ENCODE measurements around the gene FLRT3.

FLRT3 gene

GRCh38 chr20:14337400-14338171 is at the start of gene FLRT3:
TSS of gene FLRT3 (minus strand) at chr20:14337612. CDS start at chr20:14327506, 10,106 bp downstream.
- DNase-seq (ENCODE audit: low read depth in 3 of 3, low spot score in 1 of 3): no peak

- DNase-seq (ENCODE audit: low read depth in 3 of 3, low spot score in 1 of 3): no peak
These were observed 49.3 kb upstream of the FLRT3 start for GRCh38 chr20:14386726-14387125.

- no peak for DNase-seq (ENCODE audit: low read depth in 3 of 3, low spot score in 1 of 3)
These were observed 47.8 kb upstream of the FLRT3 start for GRCh38 chr20:14385176-14385740.

- DNase-seq (ENCODE audit: low read depth in 3 of 3, low spot score in 1 of 3): no peak
These were observed 47.2 kb upstream of the FLRT3 start for GRCh38 chr20:14384416-14385175.

- DNase-seq (ENCODE audit: low read depth in 3 of 3, low spot score in 1 of 3): no peak
These were observed 45.9 kb upstream of the FLRT3 start for GRCh38 chr20:14383335-14383734.

GRCh38 chr20:14378326-14378725 is 40.9 kb upstream of the FLRT3 start:
- no peak for DNase-seq (ENCODE audit: low read depth in 3 of 3, low spot score in 1 of 3)

GRCh38 chr20:14375416-14375985 is 38.1 kb upstream of the FLRT3 start:
- no peak for DNase-seq (ENCODE audit: low read depth in 3 of 3, low spot score in 1 of 3)

GRCh38 chr20:14374196-14374595 is 36.8 kb upstream of the FLRT3 start:
- DNase-seq (ENCODE audit: low read depth in 3 of 3, low spot score in 1 of 3): no peak

- DNase-seq (ENCODE audit: low read depth in 3 of 3, low spot score in 1 of 3): no peak
These were observed 24.3 kb upstream of the FLRT3 start for GRCh38 chr20:14361509-14362345.

- no peak for DNase-seq (ENCODE audit: low read depth in 3 of 3, low spot score in 1 of 3)
These were observed 23.0 kb upstream of the FLRT3 start for GRCh38 chr20:14360416-14360815.

GRCh38 chr20:14355791-14356190 is 18.4 kb upstream of the FLRT3 start:
- DNase-seq (ENCODE audit: low read depth in 3 of 3, low spot score in 1 of 3): no peak

GRCh38 chr20:14344746-14345145 is 7.3 kb upstream of the FLRT3 start:
- no peak for DNase-seq (ENCODE audit: low read depth in 3 of 3, low spot score in 1 of 3)

- no peak for DNase-seq (ENCODE audit: low read depth in 3 of 3, low spot score in 1 of 3)
These were observed 6.2 kb upstream of the FLRT3 start for GRCh38 chr20:14343491-14344065.

- no peak for DNase-seq (ENCODE audit: low read depth in 3 of 3, low spot score in 1 of 3)
These were observed 5.5 kb upstream of the FLRT3 start for GRCh38 chr20:14342918-14343317.

- DNase-seq (ENCODE audit: low read depth in 3 of 3, low spot score in 1 of 3): no peak
These were observed 4.4 kb upstream of the FLRT3 start for GRCh38 chr20:14341801-14342200.

GRCh38 chr20:14336686-14337085 is 726 bp downstream of the FLRT3 start:
- DNase-seq (ENCODE audit: low read depth in 3 of 3, low spot score in 1 of 3): no peak

- no peak for DNase-seq (ENCODE audit: low read depth in 3 of 3, low spot score in 1 of 3)
These were observed 2.4 kb downstream of the FLRT3 start for GRCh38 chr20:14335052-14335451.

- no peak for DNase-seq (ENCODE audit: low read depth in 3 of 3, low spot score in 1 of 3)
These were observed 3.0 kb downstream of the FLRT3 start for GRCh38 chr20:14334306-14334930.

- no peak for DNase-seq (ENCODE audit: low read depth in 3 of 3, low spot score in 1 of 3)
These were observed 3.7 kb downstream of the FLRT3 start for GRCh38 chr20:14333721-14334120.

GRCh38 chr20:14332866-14333265 is 4.5 kb downstream of the FLRT3 start:
- no peak for DNase-seq (ENCODE audit: low read depth in 3 of 3, low spot score in 1 of 3)

All from stimulated activated CD4-positive, alpha-beta T cell treated with anti-CD3 and anti-CD28 coated beads, TNF-alpha, amount 100 ng/mL, for 1 hour (primary cell).